ENCODE data around the gene RCBTB1.

The RCBTB1 gene

GRCh38 chr13:49584771-49585182 is 581 bp downstream of the RCBTB1 start:
- no peak for DNase-seq (ENCODE audit: low read depth)
- no peak for TF ChIP-seq CTCF (conservative IDR thresholded peaks at IDR 0.05; ENCODE audit: low read length)
- H3K4me3 ChIP-seq (ENCODE audit: low read length): peak overlapping the region; percentile 87

GRCh38 chr13:49580980-49581680 is 4.2 kb downstream of the RCBTB1 start:
- no peak overlapping the region for H3K4me3 ChIP-seq (ENCODE audit: low read length)
- no peak for TF ChIP-seq CTCF (conservative IDR thresholded peaks at IDR 0.05; ENCODE audit: low read length)
- no peak for DNase-seq (ENCODE audit: low read depth)

- no peak for DNase-seq (ENCODE audit: low read depth)
- no peak for TF ChIP-seq CTCF (conservative IDR thresholded peaks at IDR 0.05; ENCODE audit: low read length)
- no peak overlapping the region for H3K4me3 ChIP-seq (ENCODE audit: low read length)
These were observed 5.9 kb downstream of the RCBTB1 start for GRCh38 chr13:49579501-49579900.

GRCh38 chr13:49571299-49572240 is 13.8 kb downstream of the RCBTB1 start:
- no peak overlapping the region for H3K4me3 ChIP-seq (ENCODE audit: low read length)
- TF ChIP-seq CTCF (conservative IDR thresholded peaks at IDR 0.05; ENCODE audit: low read length): no peak
- no peak for DNase-seq (ENCODE audit: low read depth)

GRCh38 chr13:49569993-49570689 is 15.2 kb downstream of the RCBTB1 start:
- no peak for DNase-seq (ENCODE audit: low read depth)
- no peak for TF ChIP-seq CTCF (conservative IDR thresholded peaks at IDR 0.05; ENCODE audit: low read length)
- H3K4me3 ChIP-seq (ENCODE audit: low read length): no peak overlapping the region

GRCh38 chr13:49567491-49567890 is 17.9 kb downstream of the RCBTB1 start:
- DNase-seq (ENCODE audit: low read depth): no peak
- H3K4me3 ChIP-seq (ENCODE audit: low read length): no peak overlapping the region
- no peak for TF ChIP-seq CTCF (conservative IDR thresholded peaks at IDR 0.05; ENCODE audit: low read length)

All from AG10803 (cell line).